WTC11 (cell line): ENCODE data around the gene MNAT1. TPM values are rescaled to one million over a fixed set of nuclear protein-coding genes. Genes with fewer than 3 reads are reported as not detected.
A peak's percentile ranks its signal among the peaks of the same experiment; 100 is the strongest.

Source experiments
- ATAC-seq: fragments of 200-7000 bp; cut with Tn5 transposase; 2 replicates; pipeline ENCODE4 v1.10.0; 2021; ENCODE audit warnings: mild to moderate bottlenecking, moderate library complexity
- Bru-seq: library from RNA; stranded (reverse); fragments of 400-500 nt; gene quantifications from one replicate; lab custom pipeline; 2021; lab: Mats Ljungman, UMichigan
- CTCF ChIA-PET: fragments of 300-600 bp; sonication (Branson Sonifier 250); formaldehyde crosslinking; loops from one replicate; lab custom pipeline; 2021; ENCODE audit warnings: antibody characterized with exemption; lab: Charles Lee
- POLR2A ChIA-PET: fragments of 350-600 bp; sonication (Branson Sonifier 250); formaldehyde crosslinking; loops from one replicate; lab custom pipeline; 2021; ENCODE audit warnings: antibody characterized with exemption; lab: Charles Lee
- DNase-seq: peaks from one replicate; pipeline ENCODE4 v3.0.0; 2021; ENCODE audit warnings: low spot score
- H3K27ac Mint-ChIP-seq: 2 replicates; pipeline ENCODE4 v1.8.0; 2021; ENCODE audit warnings: mixed read lengths
- H3K27me3 Mint-ChIP-seq: 2 replicates; pipeline ENCODE4 v1.8.0; 2021; ENCODE audit warnings: low read depth, mild to moderate bottlenecking, moderate library complexity, mixed read lengths
- H3K36me3 Mint-ChIP-seq: 2 replicates; pipeline ENCODE4 v1.8.0; 2021; ENCODE audit warnings: mixed read lengths
- H3K4me1 Mint-ChIP-seq: 2 replicates; pipeline ENCODE4 v1.8.0; 2022; ENCODE audit warnings: mixed read lengths
- H3K4me3 Mint-ChIP-seq: 2 replicates; pipeline ENCODE4 v1.8.0; 2021; ENCODE audit warnings: mild to moderate bottlenecking, moderate library complexity, mixed read lengths
- H3K9me3 Mint-ChIP-seq: 2 replicates; pipeline ENCODE4 v1.8.0; 2021; ENCODE audit warnings: mixed read lengths
- AR ChIP-seq: fragments of 250-450 bp; sonication (Bioruptor Pico); IDR thresholded peaks from 2 replicates; pipeline ENCODE4 v1.9.0; 2021; ENCODE audit warnings: mild to moderate bottlenecking
- E2F1 ChIP-seq: sonication (generic); formaldehyde crosslinking; IDR thresholded peaks from 2 replicates; pipeline ENCODE4 v1.8.0; 2022; ENCODE audit warnings: mild to moderate bottlenecking, missing genetic modification reagents
- EMX1 ChIP-seq: fragments of 250-450 bp; sonication (Bioruptor Pico); IDR thresholded peaks from 2 replicates; pipeline ENCODE4 v1.8.0; 2021; ENCODE audit warnings: mild to moderate bottlenecking
- GABPB1 ChIP-seq: sonication (generic); formaldehyde crosslinking; IDR thresholded peaks from 2 replicates; pipeline ENCODE4 v1.8.1; 2023; ENCODE audit warnings: mild to moderate bottlenecking, missing genetic modification reagents
- HMGA2 ChIP-seq: fragments of 250-450 bp; sonication (Bioruptor Pico); IDR thresholded peaks from 2 replicates; pipeline ENCODE4 v1.4.0; 2021; ENCODE audit warnings: mild to moderate bottlenecking, moderate library complexity
- HMGXB4 ChIP-seq: sonication (generic); formaldehyde crosslinking; IDR thresholded peaks from 2 replicates; pipeline ENCODE4 v1.8.1; 2023; ENCODE audit warnings: mild to moderate bottlenecking, moderate library complexity, missing genetic modification reagents
- IRF1 ChIP-seq: sonication (generic); formaldehyde crosslinking; IDR thresholded peaks from 2 replicates; pipeline ENCODE4 v1.8.0; 2023; ENCODE audit warnings: missing genetic modification reagents
- JUN ChIP-seq: sonication (generic); formaldehyde crosslinking; IDR thresholded peaks from 2 replicates; pipeline ENCODE4 v1.8.0; 2023; ENCODE audit warnings: mild to moderate bottlenecking, missing genetic modification reagents
- NFATC4 ChIP-seq: fragments of 250-450 bp; sonication (Bioruptor Pico); IDR thresholded peaks from 2 replicates; pipeline ENCODE4 v1.9.0; 2021; ENCODE audit warnings: mild to moderate bottlenecking
- PRRX2 ChIP-seq: fragments of 250-450 bp; sonication (Bioruptor Pico); IDR thresholded peaks from 2 replicates; pipeline ENCODE4 v1.8.0; 2021; ENCODE audit warnings: mild to moderate bottlenecking
- SMAD3 ChIP-seq: sonication (generic); formaldehyde crosslinking; IDR thresholded peaks from 2 replicates; pipeline ENCODE4 v1.8.0; 2022; ENCODE audit warnings: missing genetic modification reagents, mild to moderate bottlenecking, borderline replicate concordance
- TEAD4 ChIP-seq: sonication (generic); formaldehyde crosslinking; IDR thresholded peaks from 2 replicates; pipeline ENCODE4 v1.8.0; 2022; ENCODE audit warnings: mild to moderate bottlenecking, missing genetic modification reagents
- ZNF121 ChIP-seq: sonication (generic); formaldehyde crosslinking; IDR thresholded peaks from 2 replicates; pipeline ENCODE4 v1.8.0; 2023; ENCODE audit warnings: missing genetic modification reagents
- ZNF219 ChIP-seq: sonication (generic); formaldehyde crosslinking; IDR thresholded peaks from 2 replicates; pipeline ENCODE4 v1.8.0; 2023; ENCODE audit warnings: missing genetic modification reagents, mild to moderate bottlenecking, borderline replicate concordance
- ZNF281 ChIP-seq: sonication (generic); formaldehyde crosslinking; IDR thresholded peaks from 2 replicates; pipeline ENCODE4 v1.8.0; 2023; ENCODE audit warnings: mild to moderate bottlenecking, missing genetic modification reagents
- ZNF317 ChIP-seq: sonication (generic); formaldehyde crosslinking; IDR thresholded peaks from 2 replicates; pipeline ENCODE4 v1.8.1; 2023; ENCODE audit warnings: low read depth, mild to moderate bottlenecking, moderate library complexity, missing genetic modification reagents, borderline replicate concordance
- ZNF512 ChIP-seq: sonication (generic); formaldehyde crosslinking; IDR thresholded peaks from 2 replicates; pipeline ENCODE4 v1.8.1; 2022; ENCODE audit warnings: missing genetic modification reagents, borderline replicate concordance
- ZNF532 ChIP-seq: fragments of 250-450 bp; sonication (Bioruptor Pico); IDR thresholded peaks from 2 replicates; pipeline ENCODE4 v1.9.0; 2021; ENCODE audit warnings: mild to moderate bottlenecking, borderline replicate concordance
- long read RNA-seq, 3 experiments: library from RNA in 1 of 3; library from capped mRNA in 1 of 3; library from polyadenylated mRNA in 1 of 3; unstranded in 2 of 3; stranded (forward) in 1 of 3; transcript quantifications; one replicate each; pipeline ENCODE4 v2.0.0, GENCODE V29; 2021
- total RNA-seq: library from RNA; stranded (reverse); gene quantifications from 3 replicates; pipeline ENCODE4 v1.2.3, GENCODE V29; 2021

MNAT1 gene
- 55.2 to 59.0 TPM (median 56.0 TPM) in 3 replicates for total RNA-seq
- Bru-seq, nascent RNA: percentile 84 among the genes with signal in this experiment
- long read RNA-seq, experiment 1, transcript MNAT1-201 (8 exons, 2,635 nt): major isoform, 114 of 167 reads
- long read RNA-seq, experiment 1, partial matches to known transcripts: 20 of 167 reads
- long read RNA-seq, experiment 1, other reads (novel, unspliced or antisense): 33 of 167 reads
- long read RNA-seq, experiment 2, transcript MNAT1-201 (8 exons, 2,635 nt): major isoform, 29 of 50 reads
- long read RNA-seq, experiment 2, partial matches to known transcripts: 10 of 50 reads
- long read RNA-seq, experiment 2, other reads (novel, unspliced or antisense): 11 of 50 reads
- long read RNA-seq, experiment 3, transcript MNAT1-201 (8 exons, 2,635 nt): major isoform, 274 of 330 reads
- long read RNA-seq, experiment 3, partial matches to known transcripts: 5 of 330 reads
- long read RNA-seq, experiment 3, other reads (novel, unspliced or antisense): 49 of 330 reads

- Mint-ChIP-seq H3K9me3 (peaks cover 5% of the 10 kb centered on the region), H3K27ac (peak within 1 kb of the TSS; percentile 98), H3K36me3 (no peaks in the 10 kb centered on the region), H3K27me3 (peaks cover 3% of the 10 kb centered on the region; the same call in 1 of the 2 replicates), H3K4me3 (peak within 1 kb of the TSS; percentile 97), H3K4me1 (peaks cover 15% of the 10 kb centered on the region)
- ChIA-PET POLR2A (no interaction called here), CTCF (no interaction called here)
- ATAC-seq (peak; percentile 99), DNase-seq (peak; percentile 81)
- TF ChIP-seq ZNF532 (CRISPR knock-in tag): no peak
- TF ChIP-seq SMAD3 (CRISPR knock-in tag): peak; percentile 92
- TF ChIP-seq AR (CRISPR knock-in tag): no peak
- no peak for TF ChIP-seq NFATC4 (CRISPR knock-in tag)
- TF ChIP-seq TEAD4 (CRISPR knock-in tag): no peak
- TF ChIP-seq ZNF512 (CRISPR knock-in tag): no peak
- no peak for TF ChIP-seq PRRX2 (CRISPR knock-in tag)
- TF ChIP-seq HMGXB4: peak; percentile 74; the same call in 1 of the 2 replicates
- peak; percentile 75; the same call in 1 of the 2 replicates for TF ChIP-seq GABPB1 (CRISPR knock-in tag)
- no peak for TF ChIP-seq ZNF281
- TF ChIP-seq HMGA2 (CRISPR knock-in tag): no peak
- TF ChIP-seq ZNF121 (CRISPR knock-in tag): no peak
- no peak for TF ChIP-seq EMX1
- TF ChIP-seq ZNF317 (CRISPR knock-in tag): no peak
- 0 out of 2 replicates have a peak, but pooled peaks have one; percentile 48 for TF ChIP-seq IRF1 (CRISPR knock-in tag)
- TF ChIP-seq JUN (CRISPR knock-in tag): peak; percentile 49; the same call in 1 of the 2 replicates
- no peak for TF ChIP-seq E2F1 (CRISPR knock-in tag)
- TF ChIP-seq ZNF219: no peak
Observed at GRCh38 chr14:60734465-60735242, at the start of gene MNAT1. TSS of gene MNAT1 (plus strand) at chr14:60734761. CDS start at chr14:60734863, 102 bp downstream.
